ENCODE measurements around the gene GRK4. TPM values are rescaled to one million over a fixed set of nuclear protein-coding genes. Genes with fewer than 3 reads are reported as not detected.
A peak's percentile ranks its signal among the peaks of the same experiment; 100 is the strongest.

GRK4 gene
- total and polyA plus RNA-seq, 2 of the 8 experiments (the other 6 are each of a cell fraction or from before 2014, with no cell fraction given), result 0.77 to 1.8 TPM

GRCh38 chr4:2962614-2963174 lies 677 bp upstream of the GRK4 start:
- peaks cover 4 to 17% (median 6%) of the 10 kb centered on the region in 4 experiments; a peak in 7 of 8 replicates for H3K36me3 ChIP-seq (ENCODE audit: control insufficient read depth in 2 of 4, insufficient read depth in 4 of 4, low read length in 3 of 4)
- ChIA-PET POLR2A (ENCODE audit: partially characterized antibody) (interaction anchor here (0.7 to 3.4 kb wide), 9 partner anchors 8 to 162 kb away, joined by 3 to 13 read pairs (median 4); no protein-coding TSS in a partner anchor), CTCF (ENCODE audit: partially characterized antibody) (interaction anchor here (0.7 to 1.7 kb wide), 6 partner anchors 11 to 698 kb away, joined by 3 to 11 read pairs (median 4); no protein-coding TSS in a partner anchor)
- no peak for FAIRE-seq
- WGBS, 2 experiments (ENCODE audit: extremely low coverage in 1 of 2, insufficient coverage in 1 of 2, insufficient read length in 1 of 2, insufficient replicate concordance in 2 of 2, low coverage in 1 of 2, low lambda C conversion rate in 2 of 2, missing lambda C conversion rate in 1 of 2), result 2% methylated on average over 40 of the region's 40 CpGs; no CpG with 5 or more reads in 1 of the 2 experiments
- peak in 1 of 2 experiments; percentile 78 for DNase-seq (ENCODE audit: low read depth in 1 of 2, low spot score in 2 of 2)
- H3K79me2 ChIP-seq (ENCODE audit: control insufficient read depth in 1 of 2, insufficient read depth in 2 of 2, low read length in 2 of 2), result peaks cover 2 to 38% of the 10 kb centered on the region in 2 experiments; a peak in 3 of 4 replicates
- H3K4me3 ChIP-seq (ENCODE audit: extremely low read depth in 1 of 4, insufficient read depth in 2 of 4, low read depth in 3 of 4, low read length in 4 of 4), result peak overlapping the region; percentile 75 to 79 (median 76)
- peak overlapping the region; percentile 97 for H4K8ac ChIP-seq (ENCODE audit: extremely low read depth, insufficient read depth, low read length)
- H3K4me1 ChIP-seq (replicated peaks in 1 of 4; ENCODE audit: control insufficient read depth in 3 of 4, insufficient read depth in 4 of 4, low read length in 3 of 4), result peaks cover 3 to 9% (median 6%) of the 10 kb centered on the region in 4 experiments; a peak in 5 of 7 replicates
- H3K79me1 ChIP-seq (ENCODE audit: low read depth, low read length), result peaks cover 5% of the 10 kb centered on the region; the same call in 1 of the 2 replicates
- H3K4me2 ChIP-seq (ENCODE audit: insufficient read depth in 1 of 2, low read depth in 2 of 2, low read length in 2 of 2), result peak overlapping the region; percentile 87 to 89
- H3K27ac ChIP-seq (ENCODE audit: low read depth, low read length), result peak overlapping the region; percentile 91
- peaks cover 2 to 8% of the 10 kb centered on the region in 2 experiments for H4K20me1 ChIP-seq (replicated peaks in 1 of 2; ENCODE audit: control insufficient read depth in 1 of 2, insufficient read depth in 2 of 2, low read length in 2 of 2)
- H3K4ac ChIP-seq (replicated peaks; ENCODE audit: insufficient read length, low read depth, low read length), result peak overlapping the region; percentile 91
- H2BK5ac ChIP-seq (ENCODE audit: low read depth, low read length), result peak overlapping the region; percentile 46; the same call in 1 of the 2 replicates
- no peak overlapping the region for H3K14ac ChIP-seq (ENCODE audit: insufficient read length)
- H3K18ac ChIP-seq (ENCODE audit: extremely low read depth, low read length), result peak overlapping the region; percentile 44
- no peak overlapping the region for H3K56ac ChIP-seq (replicated peaks; ENCODE audit: insufficient read length, low read depth, low read length)
- H2AK5ac ChIP-seq (ENCODE audit: low read depth, low read length), result no peak overlapping the region
- no peak overlapping the region for H2BK20ac ChIP-seq (ENCODE audit: low read length)
- H2BK15ac ChIP-seq (ENCODE audit: low read length), result no peak overlapping the region
- H3K23ac ChIP-seq (ENCODE audit: insufficient read length), result no peak overlapping the region
- peak overlapping the region; percentile 48 for H4K5ac ChIP-seq (ENCODE audit: insufficient read length, low read depth, low read length)
- no peak overlapping the region for H2BK120ac ChIP-seq (replicated peaks; ENCODE audit: low read depth, low read length)
- no peaks in the 10 kb centered on the region for H3K9me3 ChIP-seq (ENCODE audit: insufficient read depth in 2 of 2, low read depth in 1 of 2, low read length in 1 of 2)
- H3K27me3 ChIP-seq (replicated peaks in 1 of 4; ENCODE audit: control insufficient read depth in 3 of 4, extremely low read depth in 1 of 4, insufficient read depth in 3 of 4, low read length in 3 of 4), result peaks cover 0 to 7% (median 6%) of the 10 kb centered on the region in 4 experiments; a peak in 4 of 7 replicates
- peak overlapping the region; percentile 31; the same call in 1 of the 2 replicates for H2AFZ ChIP-seq (ENCODE audit: low read length)
- H3K23me2 ChIP-seq (ENCODE audit: low read depth, low read length), result peaks cover 16% of the 10 kb centered on the region; the same call in 1 of the 2 replicates
- peak overlapping the region; percentile 68 for H4K91ac ChIP-seq (replicated peaks; ENCODE audit: insufficient read length, low read length)
- peak overlapping the region; percentile 62; the same call in 1 of the 2 replicates for H2BK12ac ChIP-seq (ENCODE audit: low read depth, low read length)
- peak overlapping the region; percentile 72 to 98 (median 85) for H3K9ac ChIP-seq (replicated peaks in 1 of 4; ENCODE audit: extremely low read depth in 1 of 4, low read depth in 3 of 4, low read length in 3 of 4)
- TF ChIP-seq NANOG (IDR thresholded peaks at IDR 0.05; ENCODE audit: insufficient read depth, low read depth, low read length, poor library complexity, severe bottlenecking), result no peak
- no peak for TF ChIP-seq CHD2 (IDR thresholded peaks at IDR 0.05; ENCODE audit: low read length)
- TF ChIP-seq CTBP2 (IDR thresholded peaks at IDR 0.05; ENCODE audit: borderline replicate concordance, insufficient read depth, insufficient read length, low read length), result no peak
- TF ChIP-seq YY1 (IDR thresholded peaks at IDR 0.05; ENCODE audit: low read depth, low read length), result no peak
- no peak for TF ChIP-seq TCF12 (IDR thresholded peaks at IDR 0.05; ENCODE audit: low read depth, low read length)
- TF ChIP-seq POLR2AphosphoS5 (IDR thresholded peaks at IDR 0.05; ENCODE audit: low read depth, low read length), result peak; percentile 61; the same call in 1 of the 2 replicates
- peak; percentile 69 for TF ChIP-seq RNF2 (IDR thresholded peaks at IDR 0.05; ENCODE audit: borderline replicate concordance, low read depth, low read length, missing control alignments, poor library complexity, severe bottlenecking)
- no peak for TF ChIP-seq CTCF (IDR thresholded peaks at IDR 0.05; ENCODE audit: control extremely low read depth in 1 of 3, insufficient read depth in 1 of 3, low read depth in 1 of 3, low read length in 3 of 3)
